HG03565 (cell line): ENCODE measurements around the gene IPPK.

Experiments used
- ATAC-seq: cut with Tn5 transposase; IDR thresholded peaks from one replicate; pipeline ENCODE4 v1.9.1; 2021; ENCODE audit warnings: mild to moderate bottlenecking, moderate library complexity; ENCODE audit not compliant: unreplicated experiment

Gene IPPK

DNA sequence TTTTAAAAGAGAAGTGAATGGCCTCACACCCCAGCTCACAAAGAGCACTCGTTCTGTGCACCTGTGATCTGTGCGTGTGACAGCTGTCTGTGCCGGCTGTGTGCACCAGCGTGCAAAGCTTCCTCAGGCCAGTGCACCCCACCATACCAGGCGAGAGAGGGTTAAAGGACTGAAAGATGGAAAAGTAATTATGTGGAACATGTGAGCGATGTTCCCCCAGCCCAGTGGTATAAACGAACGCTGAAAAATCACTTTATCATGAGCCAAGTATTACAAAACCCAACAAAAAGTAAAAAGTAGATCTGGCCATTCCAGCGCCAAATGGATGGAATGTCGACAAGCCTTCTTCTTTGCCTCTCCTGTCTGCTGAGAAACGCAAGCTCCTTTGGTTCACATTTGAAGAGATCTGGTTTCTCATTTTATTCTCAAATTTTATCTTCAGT is 53.7 kb downstream of the IPPK start:
- ATAC-seq, result no peak

DNA sequence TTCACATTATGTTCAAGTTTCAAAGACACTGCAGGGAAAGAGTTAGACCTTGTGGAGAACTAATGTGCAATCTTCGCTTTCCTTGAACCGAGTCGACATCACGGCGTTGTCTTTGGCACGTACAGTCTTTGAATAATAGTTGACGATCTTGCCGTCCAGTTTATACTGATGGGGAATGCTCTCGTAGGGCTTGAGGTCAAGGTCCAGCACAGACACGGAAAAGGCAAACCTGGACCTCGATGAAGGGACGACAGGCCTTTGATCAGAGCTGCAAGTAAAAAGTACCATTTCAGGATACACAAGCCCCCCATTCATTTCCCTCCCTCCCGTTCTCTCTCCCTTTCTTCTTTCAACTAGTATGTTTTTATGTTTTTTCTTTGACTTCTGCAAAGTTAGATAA is 54.1 kb downstream of the IPPK start:
- no peak for ATAC-seq

DNA sequence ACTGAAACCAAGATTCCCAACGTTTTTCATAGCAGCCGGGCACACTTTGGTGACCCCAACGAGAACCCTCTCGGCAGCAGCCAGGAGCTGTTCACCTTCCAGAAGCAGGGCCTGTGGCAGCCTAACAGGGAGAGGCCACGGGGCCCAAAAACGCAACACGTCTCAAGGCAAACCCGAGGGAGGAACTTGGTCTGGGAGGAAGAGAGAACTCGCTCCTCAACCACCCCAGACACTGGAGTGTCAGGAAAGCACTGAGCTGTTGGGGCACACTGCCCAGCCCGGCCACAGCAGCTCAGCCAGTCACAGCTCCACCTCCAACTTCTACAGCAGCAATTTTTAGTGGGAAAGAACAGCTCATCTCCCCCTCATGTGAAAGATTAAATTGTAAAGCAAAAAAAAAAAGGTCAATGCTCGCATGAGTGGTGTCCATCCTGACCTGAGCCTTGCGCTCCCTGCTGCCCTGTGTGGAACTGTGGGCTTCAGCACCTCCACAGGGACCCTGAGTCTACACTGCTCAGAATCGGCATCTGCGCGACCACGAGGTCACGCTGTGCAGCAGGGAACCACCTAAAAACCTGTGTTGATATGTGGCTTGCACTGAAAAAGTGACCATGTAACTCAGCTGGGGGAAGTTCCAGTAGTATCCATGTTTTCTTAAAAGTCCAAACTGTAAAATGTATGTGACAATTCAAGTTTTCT is 55.0 kb downstream of the IPPK start:
- no peak for ATAC-seq

DNA sequence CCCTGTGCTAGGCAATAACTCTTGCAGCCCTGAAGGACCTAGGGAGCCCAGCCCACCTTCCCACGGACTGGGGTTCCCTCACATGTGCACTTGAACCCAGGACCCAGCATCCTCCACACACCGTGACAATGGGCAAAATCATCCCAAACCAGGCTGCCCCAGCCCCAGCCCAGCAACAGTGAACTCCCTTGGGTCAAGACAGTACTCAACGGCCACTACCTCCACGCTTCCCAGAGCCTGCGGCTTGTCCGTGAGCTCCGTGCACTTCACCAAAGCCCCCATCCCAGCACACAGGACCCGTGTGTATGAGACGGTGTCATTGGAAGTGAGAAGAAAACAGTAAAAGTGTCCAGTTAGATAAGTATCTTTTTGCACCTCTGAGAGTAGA is 55.8 kb downstream of the IPPK start:
- ATAC-seq, result no peak

DNA sequence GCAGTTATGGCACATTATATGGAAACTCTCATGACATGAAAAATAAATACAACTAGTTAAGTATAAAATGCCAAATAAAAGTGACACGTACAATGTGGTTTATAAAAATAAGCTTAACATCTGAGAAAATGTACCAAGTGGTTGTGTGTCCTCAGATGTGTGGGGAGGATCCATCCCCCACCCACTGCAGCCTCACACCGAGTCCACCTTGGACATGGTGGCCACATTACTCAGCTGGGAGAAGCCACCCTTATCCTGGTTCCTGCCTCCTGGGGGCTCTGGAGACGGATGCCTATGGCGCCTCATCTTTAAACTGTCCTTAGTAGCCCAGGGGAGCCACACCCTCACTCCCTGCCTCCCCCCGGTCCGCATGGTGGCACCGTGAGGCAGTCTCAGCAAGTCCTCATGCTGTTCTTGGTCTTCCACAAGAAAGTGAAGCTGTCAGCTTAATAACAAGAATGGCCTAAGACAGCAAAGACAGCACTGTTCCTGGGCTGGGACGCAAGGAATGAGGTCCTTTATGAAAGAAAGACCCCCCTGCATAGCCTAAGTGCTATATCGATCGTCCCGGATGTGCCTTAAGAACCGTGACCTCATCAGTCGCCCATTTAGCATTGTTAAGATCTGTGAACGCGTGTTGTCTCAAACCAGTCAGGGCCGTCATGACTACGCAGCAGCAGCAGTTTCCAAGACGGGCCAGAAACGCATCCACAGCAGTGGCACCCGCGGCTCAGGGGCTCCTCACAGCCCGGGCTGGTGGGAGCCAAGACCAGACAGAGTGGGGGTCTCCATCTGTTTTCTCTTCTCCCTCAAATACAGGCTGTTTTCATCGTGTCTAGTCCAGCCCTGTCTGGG is 56.4 kb downstream of the IPPK start:
- ATAC-seq, result no peak

DNA sequence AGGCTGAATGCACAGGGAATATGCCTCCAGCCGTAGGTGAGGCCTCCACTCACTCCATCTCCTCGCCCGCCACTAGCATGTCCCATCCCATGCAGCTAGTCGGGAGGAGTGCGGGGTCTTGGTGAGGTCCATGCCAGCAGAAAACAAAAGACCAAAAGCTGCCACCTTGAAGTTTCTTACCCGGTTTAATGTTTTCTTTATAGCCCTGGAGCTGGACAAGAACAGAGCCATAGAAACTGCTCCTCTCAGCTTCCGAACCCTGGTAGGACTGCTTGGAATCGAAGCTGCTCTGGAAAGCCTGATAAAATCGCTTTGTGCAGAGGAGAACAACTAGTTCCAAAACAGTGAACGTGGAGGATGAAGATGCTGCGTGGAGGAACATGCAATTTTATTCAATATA is 57.1 kb downstream of the IPPK start:
- no peak for ATAC-seq

DNA sequence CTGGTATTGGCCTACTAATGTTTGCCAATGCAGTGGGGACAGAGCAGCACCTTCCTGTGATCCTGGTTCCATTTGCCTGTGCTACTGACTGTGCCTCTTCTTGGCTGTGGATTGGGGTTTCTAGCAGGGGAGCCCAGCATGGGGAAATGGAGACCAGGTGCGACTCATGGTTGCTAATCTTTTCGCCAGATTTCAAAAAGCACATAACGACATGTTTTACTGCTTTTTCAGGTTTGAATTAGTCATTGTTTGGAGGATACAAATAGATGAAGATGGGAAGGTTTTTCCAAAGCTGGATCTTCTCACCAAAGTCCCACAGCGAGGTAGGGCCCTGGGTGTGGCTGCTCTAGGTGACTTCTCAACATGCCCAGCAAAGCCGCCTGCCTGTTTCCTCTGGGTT is 57.6 kb downstream of the IPPK start:
- ATAC-seq, result no peak

DNA sequence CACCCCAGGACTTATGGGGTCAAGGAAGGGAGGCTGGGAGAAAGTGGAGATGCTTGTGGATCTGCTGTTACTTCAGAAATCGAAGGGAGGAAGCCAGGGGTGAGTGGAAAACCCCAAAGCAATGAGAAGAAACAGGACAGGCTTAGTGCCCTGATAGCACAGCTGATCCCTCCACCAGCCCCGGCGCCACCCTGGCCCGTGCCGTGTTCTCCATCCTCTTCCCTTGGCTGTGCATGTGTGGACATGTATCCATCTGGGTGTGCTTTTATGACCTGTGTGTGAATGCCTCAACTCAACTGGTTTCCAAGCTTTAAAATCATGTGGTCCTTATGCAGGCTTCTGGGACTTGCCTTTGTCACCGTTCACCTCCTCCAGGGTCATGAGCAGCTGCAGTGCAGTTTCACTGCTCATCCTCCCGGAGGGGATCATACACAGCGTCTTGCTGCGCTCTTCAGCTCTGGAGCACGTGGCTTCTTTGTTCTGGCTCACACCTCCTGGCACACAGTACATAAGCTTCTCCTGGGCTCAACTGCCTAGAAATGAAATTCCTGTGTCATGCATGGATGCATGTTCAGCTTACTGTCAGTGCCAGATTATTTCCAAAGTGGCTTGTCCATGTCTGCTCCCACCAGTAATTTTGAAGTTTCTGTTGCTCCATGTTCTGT is 58.2 kb downstream of the IPPK start:
- ATAC-seq, result no peak

DNA sequence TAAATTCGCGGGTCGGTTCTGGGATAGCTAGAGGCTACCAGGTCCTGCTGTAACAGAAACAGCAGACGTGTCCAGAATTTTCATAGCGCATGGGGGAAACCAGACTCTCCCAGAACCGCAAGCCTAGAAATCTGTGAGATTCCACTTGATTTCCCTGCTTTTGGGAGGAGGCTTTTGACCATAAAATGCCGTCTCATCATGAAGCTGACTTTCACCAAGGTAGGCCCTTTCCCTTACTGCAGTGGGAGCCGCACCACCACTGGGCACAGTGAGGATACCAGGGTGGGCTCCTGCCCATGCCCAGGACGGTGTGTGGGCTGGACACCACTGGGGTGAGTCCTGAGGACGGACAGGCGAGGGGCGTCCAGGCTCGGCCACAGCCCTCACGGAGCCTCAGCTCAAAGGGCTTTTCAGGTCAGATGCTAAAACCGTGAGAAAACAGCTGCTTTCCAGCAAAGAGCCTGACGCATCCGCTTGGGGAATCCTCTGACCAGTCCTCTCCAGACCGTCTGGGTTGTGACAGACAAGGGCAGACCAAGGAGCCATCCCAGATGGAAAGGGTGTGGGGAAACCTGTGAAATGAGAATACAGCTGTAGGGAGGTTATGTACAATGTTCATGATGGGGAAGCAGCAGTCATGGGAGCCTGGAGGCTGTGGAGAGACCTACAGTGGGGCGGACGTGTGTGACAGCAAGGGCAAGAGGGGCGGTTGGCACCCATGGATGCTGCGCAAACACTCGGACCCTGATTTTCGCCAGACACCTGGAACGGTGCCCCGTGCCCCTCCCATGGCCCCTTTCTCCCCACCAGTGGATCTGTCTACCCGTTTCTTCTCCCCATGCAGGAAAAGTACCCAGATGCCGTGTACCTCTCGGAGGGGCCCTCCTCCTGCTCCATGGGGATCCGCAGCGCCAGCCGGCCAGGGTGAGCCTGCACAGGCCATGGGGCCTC is 59.2 kb downstream of the IPPK start:
- ATAC-seq, result no peak

DNA sequence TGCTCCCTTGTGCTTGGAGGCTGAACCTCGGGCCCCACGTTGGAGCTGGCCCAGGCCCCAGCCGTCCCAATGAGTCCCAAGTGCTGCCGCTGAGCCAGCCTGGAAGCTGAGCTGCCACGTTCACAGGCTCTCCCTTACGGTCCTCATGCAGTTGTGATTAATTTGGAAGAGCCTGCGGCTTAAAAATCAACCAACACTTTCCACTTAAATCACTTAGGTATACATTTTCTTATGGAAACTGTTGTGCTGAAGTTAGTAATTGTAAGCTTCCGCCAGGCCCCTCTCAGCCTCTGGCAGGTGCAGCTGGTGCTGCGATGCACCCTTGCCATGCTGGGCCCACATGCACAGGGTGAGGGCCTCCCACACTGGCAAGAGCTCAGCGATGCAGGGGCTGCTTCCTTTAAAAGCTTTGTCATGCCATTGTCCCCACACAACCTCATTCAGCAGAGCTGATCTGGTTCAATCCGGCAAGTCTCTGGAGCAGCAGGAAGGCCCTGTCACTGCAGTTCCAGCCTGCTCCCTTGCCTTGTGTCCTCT is 61.0 kb downstream of the IPPK start:
- ATAC-seq, result no peak

DNA sequence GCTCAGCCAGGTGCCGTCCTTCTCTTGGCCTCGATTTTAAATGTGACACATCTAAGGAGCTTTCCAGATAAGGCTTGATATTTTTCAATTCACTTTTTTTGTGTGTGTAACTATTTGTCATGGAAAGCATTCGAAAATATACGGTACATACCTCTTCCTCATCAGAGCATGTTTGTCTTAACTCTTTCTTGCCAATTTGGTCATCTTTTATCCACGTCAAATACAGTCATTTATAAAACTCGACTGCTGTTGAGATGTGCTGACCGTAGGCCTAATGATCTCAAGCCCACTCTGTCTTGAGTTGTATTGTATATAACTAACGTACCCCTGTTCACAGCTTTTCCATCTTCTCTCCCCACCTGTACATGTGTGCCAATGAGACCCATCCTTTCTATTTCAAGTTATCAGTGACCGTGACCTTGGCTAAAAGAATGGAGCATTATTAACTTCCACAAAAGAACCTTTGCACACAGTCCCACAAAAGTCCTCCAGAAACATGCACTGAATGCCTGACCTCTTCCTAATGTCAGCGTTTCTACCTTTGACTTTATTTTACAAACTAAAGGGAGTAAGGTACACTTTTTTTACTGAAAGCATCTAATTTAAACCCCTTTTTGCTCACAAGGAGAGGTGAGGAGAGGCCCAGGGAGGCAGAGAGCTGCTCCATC is 61.6 kb downstream of the IPPK start:
- ATAC-seq, result no peak

DNA sequence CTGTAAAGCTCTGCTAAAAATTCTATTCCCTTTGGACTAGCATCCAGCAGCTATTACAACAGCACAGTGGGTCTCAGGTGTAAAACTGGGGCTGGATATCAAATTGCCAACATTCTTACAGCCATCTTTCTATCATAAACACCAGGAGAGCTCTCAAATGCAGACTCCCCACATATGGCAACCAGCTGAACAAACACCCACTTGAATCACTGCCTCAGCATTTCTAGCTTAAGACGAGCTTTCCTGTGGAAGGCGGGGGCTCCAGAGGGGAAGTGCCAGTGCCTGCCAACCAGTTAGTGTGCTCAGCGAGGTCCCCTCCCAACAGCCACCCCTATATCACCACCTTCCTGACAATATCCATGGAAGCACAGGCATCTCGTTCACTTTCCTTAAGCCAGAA is 62.2 kb downstream of the IPPK start:
- no peak for ATAC-seq

DNA sequence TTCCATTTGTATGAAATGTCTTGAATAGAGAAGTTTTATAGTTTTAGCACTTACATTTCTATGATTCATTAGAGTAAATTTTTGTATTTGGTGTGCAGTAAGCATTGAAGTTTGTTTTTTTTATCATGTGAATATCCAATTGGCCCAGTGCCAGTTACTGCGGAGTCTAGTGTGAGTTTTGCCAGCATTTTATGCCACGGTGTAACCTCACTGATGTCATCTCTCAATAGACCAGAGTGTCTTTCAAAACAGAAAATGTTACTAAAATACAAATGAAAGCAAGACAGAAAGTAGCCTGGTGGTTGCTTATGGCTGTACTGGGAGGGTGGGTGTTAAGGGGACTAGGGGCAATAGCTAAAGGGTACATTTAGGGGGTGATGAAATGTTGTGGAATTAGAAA is 62.8 kb downstream of the IPPK start:
- no peak for ATAC-seq

DNA sequence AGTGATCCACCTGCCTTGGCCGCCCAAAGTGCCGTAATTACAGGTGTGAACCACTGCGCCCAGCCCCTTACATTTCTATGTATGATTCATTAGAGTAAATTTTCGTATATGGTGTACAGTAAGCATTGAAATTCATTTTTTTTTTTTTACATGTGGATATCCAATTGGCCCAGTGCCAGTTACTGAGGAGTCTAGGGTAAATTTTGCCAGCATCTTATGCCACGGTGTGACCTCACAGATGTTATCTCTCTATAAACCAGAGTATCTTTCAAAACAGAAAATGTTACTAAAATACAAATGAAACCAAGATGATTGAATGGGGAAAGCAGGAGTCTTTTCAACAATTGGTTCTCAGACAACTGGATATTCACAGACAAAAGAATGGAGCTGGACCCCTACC is 64.7 kb downstream of the IPPK start:
- ATAC-seq, result no peak

DNA sequence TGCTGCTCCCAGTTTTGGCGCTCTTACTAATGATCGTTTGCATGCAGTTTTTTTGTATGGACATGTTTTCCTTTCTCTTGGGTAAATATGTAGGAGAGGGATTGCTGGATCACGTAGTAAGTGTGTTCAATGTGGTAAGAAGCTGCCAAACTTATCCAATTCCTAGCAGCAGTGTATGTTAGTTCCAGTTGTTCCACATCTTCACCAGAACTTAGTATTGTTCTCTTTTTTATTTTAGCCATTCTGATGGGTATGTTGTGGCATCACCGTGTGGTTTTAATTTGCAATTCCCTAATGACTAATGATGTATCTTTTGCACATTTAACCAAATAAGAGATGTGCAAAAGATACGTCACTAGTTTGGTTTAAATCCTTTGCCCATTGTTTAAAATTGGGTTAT is 65.9 kb downstream of the IPPK start:
- ATAC-seq, result no peak

DNA sequence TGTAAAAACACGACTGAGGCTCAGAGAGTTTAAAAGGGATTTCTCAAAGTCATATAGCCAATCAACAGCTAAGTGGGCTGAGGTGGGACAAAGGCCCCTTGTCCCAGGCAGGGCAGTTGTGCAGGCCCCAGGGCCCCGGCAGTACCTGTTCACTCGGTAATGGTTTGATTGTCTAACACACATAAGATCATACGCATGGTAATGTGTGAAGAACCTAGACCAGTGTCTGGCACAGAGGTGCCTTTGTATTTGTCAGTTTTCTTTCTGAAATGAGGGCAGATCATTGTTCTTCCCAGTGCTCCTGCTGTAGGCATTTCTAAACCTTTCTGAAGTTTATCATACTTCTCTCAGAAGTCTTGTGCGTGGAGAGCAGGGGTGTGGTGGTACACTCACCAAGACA is 66.8 kb downstream of the IPPK start:
- no peak for ATAC-seq

DNA sequence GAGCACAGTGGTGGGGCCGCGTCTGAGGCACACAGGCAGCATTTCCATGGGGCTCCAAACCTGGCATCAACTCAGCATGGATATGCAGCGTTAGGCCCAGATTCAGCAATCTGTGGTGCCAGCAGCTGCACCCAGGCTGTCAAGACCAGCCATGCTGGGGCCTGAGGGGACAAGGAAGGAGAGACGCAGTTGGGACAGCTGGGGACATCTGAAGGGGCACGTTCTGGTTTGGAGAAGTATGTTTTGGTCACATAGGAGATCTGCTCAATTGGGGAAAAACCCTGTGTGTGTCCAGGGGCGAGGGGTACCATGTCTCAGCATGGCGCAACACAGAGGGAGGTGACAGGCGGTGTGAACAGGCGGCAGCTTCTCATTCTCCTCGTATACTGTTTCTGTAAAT is 67.5 kb downstream of the IPPK start:
- ATAC-seq, result no peak

DNA sequence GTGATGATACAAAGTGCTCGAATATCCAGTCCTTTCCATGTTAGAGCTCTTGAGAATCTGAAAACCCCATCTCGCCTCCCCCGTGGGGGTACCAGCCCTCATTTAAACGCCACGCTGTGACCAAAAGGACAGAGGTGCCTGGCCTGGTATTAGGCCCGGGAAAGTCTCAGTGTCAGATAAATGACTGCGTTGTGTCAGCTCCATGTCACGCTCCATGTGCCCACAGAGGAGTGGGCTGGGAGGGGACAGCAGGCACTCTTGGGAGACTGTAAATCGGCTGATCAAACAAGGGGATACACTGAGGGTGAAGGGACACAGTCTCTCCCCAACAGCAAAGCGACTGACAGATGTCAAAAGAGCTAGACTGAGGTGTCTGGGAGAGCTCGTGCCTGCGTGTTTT is 68.5 kb downstream of the IPPK start:
- no peak for ATAC-seq

DNA sequence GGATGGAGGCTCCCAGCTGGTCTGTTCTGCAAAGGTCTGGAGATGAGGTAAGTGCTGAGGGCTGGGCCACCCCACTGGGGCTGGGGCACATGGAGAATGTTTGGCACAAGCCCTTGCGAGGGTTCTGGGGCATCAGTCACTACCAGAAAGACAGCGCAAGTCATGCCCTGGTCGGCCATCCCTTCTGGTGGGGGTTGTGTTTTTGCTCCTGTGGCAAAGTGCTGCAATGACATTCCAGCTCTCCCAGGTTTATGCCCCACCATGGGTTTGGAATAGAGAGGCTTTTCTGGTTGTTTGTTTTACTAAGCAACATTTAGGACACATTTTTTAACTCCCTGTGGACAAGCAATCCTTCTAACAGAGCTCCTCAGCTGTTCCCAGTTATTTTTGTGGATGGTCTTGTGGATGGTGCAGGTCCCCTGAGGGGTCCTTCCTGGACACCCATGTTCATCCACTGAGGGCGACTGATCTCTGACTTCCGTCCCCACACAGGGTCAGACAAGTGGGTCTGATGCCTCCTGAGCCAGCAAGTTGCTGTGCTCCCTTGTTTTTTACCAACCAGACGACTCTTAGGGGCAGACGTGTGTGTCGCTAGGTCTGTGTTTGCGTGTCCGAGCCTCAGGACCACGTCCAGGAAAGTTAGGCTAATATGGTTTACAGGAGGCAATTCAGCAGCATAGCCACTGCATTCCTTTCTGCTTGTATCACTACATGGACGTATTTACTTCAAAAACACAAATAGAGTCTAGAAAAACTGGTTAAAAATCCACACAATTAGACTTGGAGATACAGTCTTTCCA is 69.3 kb downstream of the IPPK start:
- no peak for ATAC-seq
